Measurements from ENCODE around the gene TOB1.
"Not testable (repeated sequence)": the region's sequence is repeated elsewhere in the genome, so short reads cannot be mapped to it uniquely, and the experiment has no call there.

GRCh38 chr17:50894513-50894912, 28.4 kb upstream of the TOB1 start:
- TF ChIP-seq, protein P1, sequence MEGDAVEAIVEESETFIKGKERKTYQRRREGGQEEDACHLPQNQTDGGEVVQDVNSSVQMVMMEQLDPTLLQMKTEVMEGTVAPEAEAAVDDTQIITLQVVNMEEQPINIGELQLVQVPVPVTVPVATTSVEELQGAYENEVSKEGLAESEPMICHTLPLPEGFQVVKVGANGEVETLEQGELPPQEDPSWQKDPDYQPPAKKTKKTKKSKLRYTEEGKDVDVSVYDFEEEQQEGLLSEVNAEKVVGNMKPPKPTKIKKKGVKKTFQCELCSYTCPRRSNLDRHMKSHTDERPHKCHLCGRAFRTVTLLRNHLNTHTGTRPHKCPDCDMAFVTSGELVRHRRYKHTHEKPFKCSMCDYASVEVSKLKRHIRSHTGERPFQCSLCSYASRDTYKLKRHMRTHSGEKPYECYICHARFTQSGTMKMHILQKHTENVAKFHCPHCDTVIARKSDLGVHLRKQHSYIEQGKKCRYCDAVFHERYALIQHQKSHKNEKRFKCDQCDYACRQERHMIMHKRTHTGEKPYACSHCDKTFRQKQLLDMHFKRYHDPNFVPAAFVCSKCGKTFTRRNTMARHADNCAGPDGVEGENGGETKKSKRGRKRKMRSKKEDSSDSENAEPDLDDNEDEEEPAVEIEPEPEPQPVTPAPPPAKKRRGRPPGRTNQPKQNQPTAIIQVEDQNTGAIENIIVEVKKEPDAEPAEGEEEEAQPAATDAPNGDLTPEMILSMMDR (IDR thresholded peaks at IDR 0.05 in 2 of 3, conservative IDR thresholded peaks at IDR 0.05 in 1 of 3; ENCODE audit: borderline replicate concordance in 1 of 3, insufficient read depth in 1 of 3, low read depth in 2 of 3, low read length in 2 of 3), result not testable (repeated sequence)
- TF ChIP-seq JUND (IDR thresholded peaks at IDR 0.05); POLR2AphosphoS5 (IDR thresholded peaks at IDR 0.05; ENCODE audit: low read depth, low read length); RAD21 (IDR thresholded peaks at IDR 0.05; ENCODE audit: low read depth): not testable (repeated sequence)
- TF ChIP-seq, protein P2, sequence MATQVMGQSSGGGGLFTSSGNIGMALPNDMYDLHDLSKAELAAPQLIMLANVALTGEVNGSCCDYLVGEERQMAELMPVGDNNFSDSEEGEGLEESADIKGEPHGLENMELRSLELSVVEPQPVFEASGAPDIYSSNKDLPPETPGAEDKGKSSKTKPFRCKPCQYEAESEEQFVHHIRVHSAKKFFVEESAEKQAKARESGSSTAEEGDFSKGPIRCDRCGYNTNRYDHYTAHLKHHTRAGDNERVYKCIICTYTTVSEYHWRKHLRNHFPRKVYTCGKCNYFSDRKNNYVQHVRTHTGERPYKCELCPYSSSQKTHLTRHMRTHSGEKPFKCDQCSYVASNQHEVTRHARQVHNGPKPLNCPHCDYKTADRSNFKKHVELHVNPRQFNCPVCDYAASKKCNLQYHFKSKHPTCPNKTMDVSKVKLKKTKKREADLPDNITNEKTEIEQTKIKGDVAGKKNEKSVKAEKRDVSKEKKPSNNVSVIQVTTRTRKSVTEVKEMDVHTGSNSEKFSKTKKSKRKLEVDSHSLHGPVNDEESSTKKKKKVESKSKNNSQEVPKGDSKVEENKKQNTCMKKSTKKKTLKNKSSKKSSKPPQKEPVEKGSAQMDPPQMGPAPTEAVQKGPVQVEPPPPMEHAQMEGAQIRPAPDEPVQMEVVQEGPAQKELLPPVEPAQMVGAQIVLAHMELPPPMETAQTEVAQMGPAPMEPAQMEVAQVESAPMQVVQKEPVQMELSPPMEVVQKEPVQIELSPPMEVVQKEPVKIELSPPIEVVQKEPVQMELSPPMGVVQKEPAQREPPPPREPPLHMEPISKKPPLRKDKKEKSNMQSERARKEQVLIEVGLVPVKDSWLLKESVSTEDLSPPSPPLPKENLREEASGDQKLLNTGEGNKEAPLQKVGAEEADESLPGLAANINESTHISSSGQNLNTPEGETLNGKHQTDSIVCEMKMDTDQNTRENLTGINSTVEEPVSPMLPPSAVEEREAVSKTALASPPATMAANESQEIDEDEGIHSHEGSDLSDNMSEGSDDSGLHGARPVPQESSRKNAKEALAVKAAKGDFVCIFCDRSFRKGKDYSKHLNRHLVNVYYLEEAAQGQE (IDR thresholded peaks at IDR 0.05; ENCODE audit: low read depth), result not testable (repeated sequence)
